ENCODE results near the gene ASTN2.

Gene ASTN2

DNA sequence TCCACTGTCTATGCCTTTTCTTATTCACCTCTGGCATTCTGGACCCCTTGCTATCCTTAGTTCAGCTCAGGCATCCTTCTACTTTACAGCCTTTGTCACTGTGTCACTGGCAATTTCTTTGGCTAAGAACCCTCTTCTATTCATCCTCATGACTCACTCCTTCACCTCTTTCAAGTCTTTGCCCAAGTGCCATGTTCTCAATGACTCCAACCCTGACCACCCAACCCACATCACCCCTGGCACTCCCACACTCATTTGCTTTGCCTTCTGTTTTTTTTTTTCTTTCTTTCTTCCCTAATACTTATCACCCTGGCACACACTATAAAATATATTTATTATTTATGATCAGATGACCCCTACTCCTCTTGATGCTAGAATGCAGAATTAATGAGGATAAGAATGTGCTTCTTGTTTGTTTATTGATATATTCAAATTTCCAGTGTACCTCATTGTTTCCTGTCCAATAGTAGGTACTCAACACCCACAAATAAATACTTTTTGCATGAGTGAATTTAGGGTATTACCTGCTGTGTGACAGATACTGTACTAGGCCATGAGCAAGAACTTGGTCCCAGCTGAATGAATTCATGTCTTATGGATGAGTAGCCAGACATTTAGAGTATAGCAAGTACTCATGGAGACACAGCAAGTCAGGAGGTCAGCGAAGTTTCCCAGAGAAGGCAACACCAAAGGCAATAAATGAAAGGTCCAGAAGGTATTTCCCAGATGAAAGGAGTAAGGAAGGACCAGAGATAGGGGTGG is 1025.1 kb downstream of the ASTN2 start:
- H3K4me1 ChIP-seq (ENCODE audit: control insufficient read depth, insufficient read depth, low read length): no peaks in the 10 kb centered on the region
- no peaks in the 10 kb centered on the region for H3K27me3 ChIP-seq (ENCODE audit: control insufficient read depth, insufficient read depth, low read length)
- H3K36me3 ChIP-seq (ENCODE audit: control insufficient read depth, insufficient read depth, low read length): no peaks in the 10 kb centered on the region
- H3K9ac ChIP-seq (ENCODE audit: low read length): no peak overlapping the region
- no peak overlapping the region for H3K27ac ChIP-seq (ENCODE audit: low read depth, low read length)
- H3K4me3 ChIP-seq (ENCODE audit: low read length): no peak overlapping the region

DNA sequence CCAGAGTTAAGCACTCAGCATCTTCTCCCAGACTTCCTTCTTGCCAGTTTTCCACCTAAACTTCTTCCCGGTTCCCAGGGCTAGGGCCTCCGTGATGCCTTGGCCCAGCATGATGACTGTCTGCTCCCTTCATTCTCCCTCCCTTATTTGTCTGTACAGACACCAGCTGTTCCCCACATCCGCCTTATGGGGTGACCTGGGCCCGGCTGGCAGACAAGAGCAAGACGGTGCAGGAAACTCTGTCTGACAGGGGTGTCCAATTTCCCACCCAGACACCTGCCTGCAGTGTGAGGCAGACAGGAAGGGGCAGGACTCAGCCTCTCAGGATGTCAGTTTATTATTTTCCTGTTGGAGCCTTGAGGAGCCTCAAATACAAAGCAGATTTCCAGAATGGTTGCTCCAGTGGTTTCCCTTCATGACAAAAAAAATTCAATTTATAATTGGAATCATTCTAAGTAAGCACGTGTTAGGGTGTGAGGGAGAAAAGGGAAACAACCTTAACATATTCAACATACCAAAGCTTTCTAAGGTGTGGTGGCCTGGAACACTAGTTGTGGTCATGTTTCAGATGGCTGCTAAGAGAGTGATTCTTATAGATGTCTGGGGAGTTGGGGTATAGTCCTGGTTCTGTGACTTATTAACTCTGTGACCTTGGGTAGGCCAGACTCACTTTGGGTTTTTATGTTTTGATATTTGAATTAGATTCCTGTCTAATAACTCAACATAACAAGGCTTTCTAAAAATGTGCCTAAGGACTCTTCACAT is 1026.7 kb downstream of the ASTN2 start:
- Histone ChIP-seq H3K27ac (ENCODE audit: low read depth, low read length) (no peak overlapping the region), H3K4me1 (ENCODE audit: control insufficient read depth, insufficient read depth, low read length) (no peaks in the 10 kb centered on the region), H3K9ac (ENCODE audit: low read length) (no peak overlapping the region), H3K27me3 (ENCODE audit: control insufficient read depth, insufficient read depth, low read length) (no peaks in the 10 kb centered on the region), H3K4me3 (ENCODE audit: low read length) (no peak overlapping the region), H3K36me3 (ENCODE audit: control insufficient read depth, insufficient read depth, low read length) (no peaks in the 10 kb centered on the region)

DNA sequence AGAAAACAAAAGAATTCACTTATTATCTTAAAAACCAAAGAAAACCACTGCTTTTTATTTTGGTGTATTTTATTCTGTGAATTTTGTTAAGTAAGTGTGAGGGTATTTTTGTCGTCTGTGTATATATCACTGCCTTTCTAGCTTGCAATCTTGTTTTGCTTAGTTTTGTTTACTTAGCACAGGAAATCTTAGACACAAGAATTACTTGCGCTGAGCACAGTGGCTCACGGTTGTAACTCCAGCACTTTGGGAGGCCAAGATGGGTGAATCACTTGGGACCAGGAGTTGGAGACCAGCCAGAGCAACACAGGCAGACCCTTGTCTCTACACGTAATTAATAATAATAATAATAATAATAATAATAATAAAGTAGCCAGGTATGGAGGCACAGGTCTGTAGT is 1030.9 kb downstream of the ASTN2 start:
- H3K9ac ChIP-seq (ENCODE audit: low read length): no peak overlapping the region
- no peaks in the 10 kb centered on the region for H3K27me3 ChIP-seq (ENCODE audit: control insufficient read depth, insufficient read depth, low read length)
- no peaks in the 10 kb centered on the region for H3K36me3 ChIP-seq (ENCODE audit: control insufficient read depth, insufficient read depth, low read length)
- H3K4me3 ChIP-seq (ENCODE audit: low read length): no peak overlapping the region
- no peaks in the 10 kb centered on the region for H3K4me1 ChIP-seq (ENCODE audit: control insufficient read depth, insufficient read depth, low read length)
- no peak overlapping the region for H3K27ac ChIP-seq (ENCODE audit: low read depth, low read length)

DNA sequence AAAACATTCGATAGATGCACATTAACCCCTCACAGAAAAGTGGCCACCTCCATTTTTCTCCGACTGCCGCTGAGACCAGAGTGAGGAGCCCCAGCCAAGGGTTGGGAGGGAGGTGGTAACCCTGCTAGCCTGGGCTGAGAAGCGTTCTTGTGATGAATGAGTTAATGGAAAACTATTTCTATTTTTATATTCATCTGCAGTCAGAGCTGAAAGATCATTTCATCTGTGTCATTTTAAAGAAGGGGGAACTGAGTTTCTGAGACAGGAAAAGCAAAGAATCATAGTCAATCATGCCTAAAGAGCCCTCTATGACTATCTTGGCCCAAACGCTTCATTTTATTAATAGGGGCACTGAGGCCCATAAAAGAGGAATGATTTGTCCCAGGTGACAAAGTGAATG is 1031.7 kb downstream of the ASTN2 start:
- Histone ChIP-seq H3K36me3 (ENCODE audit: control insufficient read depth, insufficient read depth, low read length) (no peaks in the 10 kb centered on the region), H3K9ac (ENCODE audit: low read length) (no peak overlapping the region), H3K4me3 (ENCODE audit: low read length) (no peak overlapping the region), H3K27ac (ENCODE audit: low read depth, low read length) (no peak overlapping the region), H3K4me1 (ENCODE audit: control insufficient read depth, insufficient read depth, low read length) (no peaks in the 10 kb centered on the region), H3K27me3 (ENCODE audit: control insufficient read depth, insufficient read depth, low read length) (no peaks in the 10 kb centered on the region)

DNA sequence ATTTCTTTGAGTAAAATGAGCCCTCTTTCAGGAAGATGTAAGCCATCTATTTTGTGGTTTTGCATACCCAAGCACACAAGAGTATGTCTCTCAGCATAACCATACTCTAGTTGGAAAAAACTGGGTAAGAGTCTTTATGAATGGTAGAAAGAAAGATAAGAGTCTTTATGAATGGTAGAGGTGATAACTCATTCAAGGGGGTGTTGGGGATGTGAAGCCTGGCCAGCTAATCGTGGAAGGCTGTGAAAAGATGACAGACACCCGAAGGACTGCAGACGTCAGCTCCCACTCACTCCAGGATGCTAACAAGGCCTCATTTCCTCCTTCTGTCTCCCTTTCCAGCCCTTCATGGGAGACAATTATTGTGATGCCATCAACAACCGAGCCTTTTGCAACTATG is 1032.8 kb downstream of the ASTN2 start:
- no peaks in the 10 kb centered on the region for H3K4me1 ChIP-seq (ENCODE audit: control insufficient read depth, insufficient read depth, low read length)
- no peaks in the 10 kb centered on the region for H3K36me3 ChIP-seq (ENCODE audit: control insufficient read depth, insufficient read depth, low read length)
- H3K27me3 ChIP-seq (ENCODE audit: control insufficient read depth, insufficient read depth, low read length): no peaks in the 10 kb centered on the region
- H3K9ac ChIP-seq (ENCODE audit: low read length): no peak overlapping the region
- H3K4me3 ChIP-seq (ENCODE audit: low read length): no peak overlapping the region
- H3K27ac ChIP-seq (ENCODE audit: low read depth, low read length): no peak overlapping the region

DNA sequence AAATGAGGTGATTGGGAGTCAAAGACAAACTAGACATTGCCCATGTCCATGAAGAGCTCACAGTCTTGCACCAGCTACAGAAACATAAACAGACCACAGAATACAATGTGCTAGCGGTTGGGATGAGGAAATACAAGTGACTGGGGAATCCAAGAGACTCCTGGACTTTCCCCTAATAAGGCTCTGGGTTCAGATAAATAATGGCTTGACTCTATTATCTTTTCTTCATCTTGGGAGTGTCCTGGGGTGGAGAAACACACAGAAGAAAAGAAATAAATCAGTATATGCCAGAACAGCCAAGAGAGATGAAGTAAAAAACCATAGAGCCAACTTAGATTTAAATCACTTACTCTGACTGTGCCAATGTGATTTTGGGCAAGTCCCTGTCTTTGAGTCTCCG is 1033.5 kb downstream of the ASTN2 start:
- H3K27ac ChIP-seq (ENCODE audit: low read depth, low read length): no peak overlapping the region
- no peak overlapping the region for H3K4me3 ChIP-seq (ENCODE audit: low read length)
- H3K4me1 ChIP-seq (ENCODE audit: control insufficient read depth, insufficient read depth, low read length): no peaks in the 10 kb centered on the region
- H3K9ac ChIP-seq (ENCODE audit: low read length): no peak overlapping the region
- no peaks in the 10 kb centered on the region for H3K27me3 ChIP-seq (ENCODE audit: control insufficient read depth, insufficient read depth, low read length)
- H3K36me3 ChIP-seq (ENCODE audit: control insufficient read depth, insufficient read depth, low read length): no peaks in the 10 kb centered on the region

DNA sequence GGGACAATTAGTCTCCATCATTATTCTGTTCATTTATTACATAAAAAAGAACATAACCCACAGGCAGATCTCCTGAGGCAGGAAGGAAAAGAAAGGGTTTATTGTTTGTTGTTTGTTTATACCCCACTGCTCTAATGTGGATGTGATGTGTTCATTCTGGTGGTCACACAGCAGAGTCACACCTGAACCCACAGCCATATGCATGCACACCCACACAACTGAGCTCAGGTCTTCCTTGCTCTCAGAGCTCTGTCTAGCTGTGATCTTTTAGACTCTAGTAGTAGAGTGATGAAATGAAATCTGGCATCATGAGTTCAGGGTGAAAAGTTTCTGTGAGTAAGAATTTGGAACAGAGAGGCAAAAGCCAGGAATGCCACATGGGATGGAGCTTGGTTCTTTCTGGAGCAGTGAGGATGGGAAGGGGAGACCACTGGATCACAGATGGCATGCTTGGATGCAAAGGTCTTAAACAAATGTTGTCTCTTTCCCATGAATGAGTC is 1034.3 kb downstream of the ASTN2 start:
- Histone ChIP-seq H3K4me3 (ENCODE audit: low read length) (no peak overlapping the region), H3K36me3 (ENCODE audit: control insufficient read depth, insufficient read depth, low read length) (no peaks in the 10 kb centered on the region), H3K9ac (ENCODE audit: low read length) (no peak overlapping the region), H3K27me3 (ENCODE audit: control insufficient read depth, insufficient read depth, low read length) (no peaks in the 10 kb centered on the region), H3K4me1 (ENCODE audit: control insufficient read depth, insufficient read depth, low read length) (no peaks in the 10 kb centered on the region), H3K27ac (ENCODE audit: low read depth, low read length) (no peak overlapping the region)

DNA sequence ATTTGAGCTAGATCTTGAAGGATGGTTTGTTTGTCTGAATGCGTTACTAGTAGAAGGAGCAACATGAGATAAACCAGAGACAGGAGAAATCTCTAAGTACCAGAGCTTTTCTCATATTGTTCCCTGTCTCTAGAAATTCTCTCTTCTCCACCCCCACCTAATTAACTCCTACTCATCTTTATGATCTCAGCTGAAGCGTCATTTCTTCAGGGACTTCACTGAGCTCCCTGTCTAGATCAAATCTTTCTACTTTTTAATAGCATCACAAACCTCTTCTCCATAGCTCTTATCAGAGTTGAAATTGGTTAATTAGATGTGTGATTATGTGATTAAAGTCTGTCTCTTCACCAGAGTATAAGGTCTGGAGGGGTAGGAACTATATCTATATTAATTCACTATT is 1035.0 kb downstream of the ASTN2 start:
- Histone ChIP-seq H3K4me1 (ENCODE audit: control insufficient read depth, insufficient read depth, low read length) (no peaks in the 10 kb centered on the region), H3K27me3 (ENCODE audit: control insufficient read depth, insufficient read depth, low read length) (no peaks in the 10 kb centered on the region), H3K9ac (ENCODE audit: low read length) (no peak overlapping the region), H3K4me3 (ENCODE audit: low read length) (no peak overlapping the region), H3K36me3 (ENCODE audit: control insufficient read depth, insufficient read depth, low read length) (no peaks in the 10 kb centered on the region), H3K27ac (ENCODE audit: low read depth, low read length) (no peak overlapping the region)

DNA sequence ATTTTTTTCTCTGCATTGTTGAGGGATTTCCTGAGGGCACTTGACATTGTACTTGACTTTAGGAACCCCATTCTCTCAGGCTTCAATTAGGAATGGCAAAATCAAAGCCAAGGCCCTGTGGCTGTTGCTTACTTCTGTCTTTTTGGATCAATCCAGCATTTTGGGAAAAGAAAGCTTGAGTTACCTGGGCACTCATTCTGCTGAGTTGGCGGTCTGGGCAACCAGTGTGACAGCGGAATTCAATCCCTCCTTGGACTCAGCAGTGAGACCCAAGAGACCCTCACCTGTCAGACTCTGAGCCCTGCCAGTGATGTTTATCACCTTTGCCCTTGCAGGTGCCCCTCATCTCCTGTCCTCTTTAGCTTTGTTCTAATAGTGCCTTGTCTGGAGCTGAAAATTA is 1036.0 kb downstream of the ASTN2 start:
- Histone ChIP-seq H3K27me3 (ENCODE audit: control insufficient read depth, insufficient read depth, low read length) (no peaks in the 10 kb centered on the region), H3K4me3 (ENCODE audit: low read length) (no peak overlapping the region), H3K36me3 (ENCODE audit: control insufficient read depth, insufficient read depth, low read length) (no peaks in the 10 kb centered on the region), H3K9ac (ENCODE audit: low read length) (no peak overlapping the region), H3K27ac (ENCODE audit: low read depth, low read length) (no peak overlapping the region), H3K4me1 (ENCODE audit: control insufficient read depth, insufficient read depth, low read length) (no peaks in the 10 kb centered on the region)

DNA sequence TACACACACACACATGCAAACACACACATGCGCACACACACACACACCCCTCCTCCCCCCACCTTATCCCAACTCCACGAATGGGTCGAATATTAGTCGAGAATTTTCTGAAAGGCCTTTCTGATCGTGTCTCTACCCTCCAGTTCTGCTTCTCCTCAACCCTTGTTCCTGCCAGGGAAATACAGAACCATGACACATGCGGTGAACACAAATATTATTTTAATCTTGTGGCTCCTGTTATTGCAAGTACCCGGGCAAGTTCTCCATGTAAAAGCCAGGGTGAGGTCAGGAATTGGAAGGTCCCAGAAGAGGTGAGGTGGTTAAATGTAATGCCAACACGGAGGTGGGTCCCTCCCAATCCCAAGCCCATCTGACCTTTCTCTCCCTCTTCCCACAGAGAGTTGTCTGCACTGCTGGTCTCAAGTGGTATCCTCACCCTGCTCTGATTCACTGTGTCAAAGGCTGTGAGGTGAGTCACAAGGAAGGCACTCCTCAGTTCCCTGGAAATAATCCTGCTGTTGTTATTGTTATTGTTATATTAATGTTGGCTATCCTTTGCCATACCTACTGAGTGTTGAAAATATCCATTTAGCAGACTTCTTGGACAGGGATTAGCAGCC is 1037.6 kb downstream of the ASTN2 start:
- no peak overlapping the region for H3K27ac ChIP-seq (ENCODE audit: low read depth, low read length)
- H3K4me1 ChIP-seq (ENCODE audit: control insufficient read depth, insufficient read depth, low read length): no peaks in the 10 kb centered on the region
- no peak overlapping the region for H3K4me3 ChIP-seq (ENCODE audit: low read length)

More for the DNA sequence above, 1037.6 kb downstream of the ASTN2 start:
- no peak overlapping the region for H3K9ac ChIP-seq (ENCODE audit: low read length)
- H3K27me3 ChIP-seq (ENCODE audit: control insufficient read depth, insufficient read depth, low read length): no peaks in the 10 kb centered on the region
- no peaks in the 10 kb centered on the region for H3K36me3 ChIP-seq (ENCODE audit: control insufficient read depth, insufficient read depth, low read length)
